ENCODE measurements around the gene SLC22A16. TPM values are rescaled to one million over a fixed set of nuclear protein-coding genes. Genes with fewer than 3 reads are reported as not detected.

Gene SLC22A16
- total RNA-seq, 4 donors from 2014 or later = 0.27 TPM; not detected in 3

DNA sequence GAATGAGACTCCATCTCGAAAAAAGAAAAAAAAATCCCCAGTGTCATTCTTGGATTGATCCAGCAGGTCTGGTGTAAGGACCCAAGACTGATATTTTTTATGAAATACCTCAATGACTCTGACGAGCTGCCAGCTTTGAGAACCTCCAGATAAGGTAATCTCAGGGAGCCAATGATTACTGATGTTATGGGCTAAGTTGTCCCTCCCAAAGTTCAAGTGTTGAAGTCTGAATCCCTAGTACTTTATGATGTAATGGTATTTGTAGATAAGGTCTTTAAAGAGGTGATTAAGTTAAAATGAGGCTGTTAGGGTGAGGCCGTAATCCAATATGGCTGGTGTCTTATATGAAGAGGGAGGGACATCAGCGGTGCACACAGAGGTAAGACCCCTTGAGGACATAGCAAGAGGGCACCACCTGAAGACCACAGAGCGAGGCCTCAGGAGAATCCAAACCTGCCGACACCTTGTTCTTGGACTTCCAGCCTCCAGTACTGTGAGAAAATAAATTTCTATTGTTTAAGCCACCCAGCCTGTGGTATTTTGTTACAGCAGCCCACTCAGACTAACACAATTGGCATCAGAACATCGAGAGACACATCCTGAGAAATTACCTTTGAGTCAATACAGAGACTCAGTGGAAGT, 41.3 kb downstream of the SLC22A16 start:
- Histone ChIP-seq H3K4me1 (no peaks in the 10 kb centered on the region), H3K4me3 (replicated peaks in 1 of 3) (no peak overlapping the region), H3K36me3 (no peaks in the 10 kb centered on the region), H3K27me3 (no peaks in the 10 kb centered on the region), H3K27ac (no peak overlapping the region), H3K9me3 (no peaks in the 10 kb centered on the region)
- TF ChIP-seq POLR2A (IDR thresholded peaks at IDR 0.05) = no peak
- TF ChIP-seq, protein P1, sequence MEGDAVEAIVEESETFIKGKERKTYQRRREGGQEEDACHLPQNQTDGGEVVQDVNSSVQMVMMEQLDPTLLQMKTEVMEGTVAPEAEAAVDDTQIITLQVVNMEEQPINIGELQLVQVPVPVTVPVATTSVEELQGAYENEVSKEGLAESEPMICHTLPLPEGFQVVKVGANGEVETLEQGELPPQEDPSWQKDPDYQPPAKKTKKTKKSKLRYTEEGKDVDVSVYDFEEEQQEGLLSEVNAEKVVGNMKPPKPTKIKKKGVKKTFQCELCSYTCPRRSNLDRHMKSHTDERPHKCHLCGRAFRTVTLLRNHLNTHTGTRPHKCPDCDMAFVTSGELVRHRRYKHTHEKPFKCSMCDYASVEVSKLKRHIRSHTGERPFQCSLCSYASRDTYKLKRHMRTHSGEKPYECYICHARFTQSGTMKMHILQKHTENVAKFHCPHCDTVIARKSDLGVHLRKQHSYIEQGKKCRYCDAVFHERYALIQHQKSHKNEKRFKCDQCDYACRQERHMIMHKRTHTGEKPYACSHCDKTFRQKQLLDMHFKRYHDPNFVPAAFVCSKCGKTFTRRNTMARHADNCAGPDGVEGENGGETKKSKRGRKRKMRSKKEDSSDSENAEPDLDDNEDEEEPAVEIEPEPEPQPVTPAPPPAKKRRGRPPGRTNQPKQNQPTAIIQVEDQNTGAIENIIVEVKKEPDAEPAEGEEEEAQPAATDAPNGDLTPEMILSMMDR (IDR thresholded peaks at IDR 0.05) = no peak
- intact Hi-C loops (cut with DNase I) = no loop called here
- no peak for DNase-seq
- WGBS, 2 donors = 79 to 92% methylated on average over 7 of the region's 7 CpGs

DNA sequence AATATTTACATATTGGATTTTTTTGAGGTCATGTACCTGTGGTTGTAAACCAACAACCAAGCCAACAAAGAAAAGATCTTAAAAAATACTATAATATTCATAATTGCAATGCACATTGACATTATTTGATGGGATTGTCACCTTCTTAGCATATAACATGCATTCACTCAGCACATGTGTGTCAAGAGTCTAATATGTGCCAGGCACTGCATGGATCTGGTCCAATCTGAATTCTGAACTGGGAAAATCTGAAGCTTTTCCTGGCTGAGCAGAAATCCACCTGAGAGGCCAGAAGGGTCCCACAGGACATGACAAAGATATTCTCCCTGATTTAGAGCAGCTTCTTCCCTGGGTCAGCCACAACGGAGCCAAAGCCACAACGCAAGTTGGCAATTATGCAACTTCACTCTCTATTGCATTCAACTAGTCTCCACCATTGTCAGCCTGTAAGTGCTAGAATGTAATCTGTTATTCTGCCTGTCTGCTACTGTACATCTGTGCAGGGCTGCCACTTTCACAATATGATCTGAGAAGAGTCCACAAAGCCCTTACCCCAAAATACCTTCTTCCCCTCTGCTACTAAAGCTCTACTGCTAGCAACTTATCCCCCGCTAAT, 44.0 kb downstream of the SLC22A16 start:
- Histone ChIP-seq H3K27ac (no peak overlapping the region), H3K9me3 (no peaks in the 10 kb centered on the region), H3K36me3 (no peaks in the 10 kb centered on the region), H3K4me1 (no peaks in the 10 kb centered on the region), H3K27me3 (no peaks in the 10 kb centered on the region), H3K4me3 (replicated peaks in 1 of 3) (no peak overlapping the region)
- WGBS, 2 donors = 63 to 80% methylated on average over 3 of the region's 3 CpGs
- TF ChIP-seq, protein P1 (IDR thresholded peaks at IDR 0.05) = no peak
- no peak for DNase-seq
- intact Hi-C loops (cut with DNase I) = no loop called here

DNA sequence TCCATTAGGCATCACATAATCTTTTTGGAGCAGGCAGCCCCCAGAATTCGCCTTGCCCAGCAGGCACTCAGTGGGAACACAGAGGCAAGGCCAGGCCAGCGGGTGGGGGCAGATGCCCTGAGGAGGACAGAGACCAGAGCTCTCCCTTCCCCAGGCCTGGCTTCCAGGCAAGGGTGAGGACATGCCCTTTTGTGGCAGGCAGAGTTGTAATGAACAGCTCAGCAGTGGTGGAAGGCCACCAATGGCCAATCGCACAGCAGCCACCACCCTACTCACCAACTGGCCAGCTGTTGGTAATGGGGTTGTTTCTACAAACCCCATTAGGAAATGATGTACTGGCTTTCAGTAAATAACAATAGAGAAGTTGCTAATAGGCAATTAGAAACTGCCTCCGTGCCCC, 45.7 kb downstream of the SLC22A16 start:
- no peak for DNase-seq
- no peak overlapping the region for H3K4me3 ChIP-seq (replicated peaks in 1 of 3)
- 85 to 100% methylated on average over 2 of the region's 4 CpGs for WGBS, 2 donors
- H3K9me3 ChIP-seq = no peaks in the 10 kb centered on the region
- no peaks in the 10 kb centered on the region for H3K27me3 ChIP-seq
- no peaks in the 10 kb centered on the region for H3K36me3 ChIP-seq
- no peak for TF ChIP-seq POLR2A (IDR thresholded peaks at IDR 0.05)
- TF ChIP-seq, protein P1 (IDR thresholded peaks at IDR 0.05) = no peak
- intact Hi-C loops (cut with DNase I) = no loop called here
- no peak overlapping the region for H3K27ac ChIP-seq
- H3K4me1 ChIP-seq = no peaks in the 10 kb centered on the region

DNA sequence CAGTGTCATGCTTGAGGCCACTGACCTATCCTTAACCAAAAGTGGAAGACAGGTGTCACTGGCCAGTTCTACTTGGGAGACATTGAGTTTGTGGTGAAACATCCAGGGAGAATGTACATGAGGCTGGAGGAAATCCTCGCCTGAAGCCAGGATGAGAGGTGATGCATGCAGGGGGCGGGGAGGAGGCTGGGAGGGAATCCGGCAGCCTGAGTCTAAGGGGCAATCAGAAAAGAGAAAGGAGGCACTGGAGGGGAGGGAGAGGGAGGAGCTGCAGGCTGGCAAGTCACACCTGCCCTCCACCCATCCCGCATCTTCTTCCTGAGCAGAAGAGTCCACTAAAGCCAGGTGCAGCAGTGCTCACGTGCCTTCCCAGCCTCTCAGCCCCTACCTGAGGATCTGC, 46.2 kb downstream of the SLC22A16 start:
- TF ChIP-seq POLR2A (IDR thresholded peaks at IDR 0.05) = no peak
- TF ChIP-seq, protein P1 (IDR thresholded peaks at IDR 0.05) = no peak
- Histone ChIP-seq H3K27me3 (no peaks in the 10 kb centered on the region), H3K36me3 (no peaks in the 10 kb centered on the region), H3K27ac (no peak overlapping the region), H3K9me3 (no peaks in the 10 kb centered on the region), H3K4me3 (replicated peaks in 1 of 3) (no peak overlapping the region), H3K4me1 (no peaks in the 10 kb centered on the region)
- intact Hi-C loops (cut with DNase I) = no loop called here
- 39 to 54% methylated on average over 4 to 5 of the region's 5 CpGs for WGBS, 2 donors
- no peak for DNase-seq

DNA sequence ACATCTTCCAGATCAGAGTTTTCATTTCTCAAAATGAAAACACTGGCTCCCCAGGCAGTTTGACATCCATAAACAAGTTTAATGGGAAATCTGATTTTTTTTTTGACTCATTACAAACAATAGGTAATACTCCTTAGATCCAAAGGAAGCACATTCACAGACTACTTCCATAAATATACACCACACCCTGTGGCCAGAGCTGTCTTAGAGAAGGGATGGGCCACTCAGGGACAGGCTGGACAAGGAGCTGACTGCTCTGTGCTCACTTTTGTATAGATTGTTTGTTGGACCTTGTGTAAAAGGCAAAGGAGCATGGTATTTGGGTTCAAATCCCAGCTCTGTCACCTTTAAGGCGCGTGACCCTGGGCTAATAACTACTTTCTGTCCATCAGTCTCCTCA, 48.3 kb downstream of the SLC22A16 start:
- no peak for DNase-seq
- H3K4me1 ChIP-seq = no peaks in the 10 kb centered on the region
- TF ChIP-seq, protein P1 (IDR thresholded peaks at IDR 0.05) = no peak
- TF ChIP-seq POLR2A (IDR thresholded peaks at IDR 0.05) = no peak
- no peak overlapping the region for H3K27ac ChIP-seq
- H3K9me3 ChIP-seq = no peaks in the 10 kb centered on the region
- no peak overlapping the region for H3K4me3 ChIP-seq (replicated peaks in 1 of 3)
- intact Hi-C loops (cut with DNase I) = no loop called here
- no peaks in the 10 kb centered on the region for H3K27me3 ChIP-seq
- 100% methylated on average over 2 of the region's 2 CpGs for whole genome bisulfite sequencing, 2 donors
- H3K36me3 ChIP-seq = no peaks in the 10 kb centered on the region
